ENCODE data around the gene KRTAP4-1. TPM values are rescaled to one million over a fixed set of nuclear protein-coding genes. Genes with fewer than 3 reads are reported as not detected.
A peak's percentile ranks its signal among the peaks of the same experiment; 100 is the strongest.
"Not testable (repeated sequence)": the region's sequence is repeated elsewhere in the genome, so short reads cannot be mapped to it uniquely, and the experiment has no call there.

KRTAP4-1 gene
- total RNA-seq, 1 experiment from 2014 or later: not detected

- DNase-seq (ENCODE audit: low spot score): no peak
These were observed 12.8 kb downstream of the KRTAP4-1 start for GRCh38 chr17:41171886-41172285.

DNA sequence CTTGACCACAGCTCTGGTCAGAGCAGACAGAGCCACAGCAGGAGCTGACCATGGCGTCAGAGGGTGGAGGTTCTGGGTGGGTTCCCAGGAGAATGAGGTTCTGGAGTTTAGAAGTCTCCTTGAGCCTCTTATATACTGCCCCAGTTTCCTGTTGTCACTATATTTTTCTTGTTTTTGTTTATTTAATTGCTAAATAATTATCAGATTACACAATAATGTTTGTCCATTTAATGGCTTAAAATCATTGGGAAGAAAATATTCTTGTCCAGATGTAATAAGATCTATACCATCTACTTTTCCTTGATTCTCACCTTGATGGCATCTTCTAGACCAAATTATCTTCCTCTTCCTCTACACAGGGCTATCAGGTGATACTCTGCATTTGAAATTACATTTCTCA, 16.6 kb downstream of the KRTAP4-1 start, which contains the start of gene KRTAP4-3:
Gene KRTAP4-3, minus strand, starts transcription at position 101 of the 400 bp plus-strand sequence. Its CDS starts 49 bp downstream, at position 52.
- no peak for DNase-seq (ENCODE audit: low spot score)

DNA sequence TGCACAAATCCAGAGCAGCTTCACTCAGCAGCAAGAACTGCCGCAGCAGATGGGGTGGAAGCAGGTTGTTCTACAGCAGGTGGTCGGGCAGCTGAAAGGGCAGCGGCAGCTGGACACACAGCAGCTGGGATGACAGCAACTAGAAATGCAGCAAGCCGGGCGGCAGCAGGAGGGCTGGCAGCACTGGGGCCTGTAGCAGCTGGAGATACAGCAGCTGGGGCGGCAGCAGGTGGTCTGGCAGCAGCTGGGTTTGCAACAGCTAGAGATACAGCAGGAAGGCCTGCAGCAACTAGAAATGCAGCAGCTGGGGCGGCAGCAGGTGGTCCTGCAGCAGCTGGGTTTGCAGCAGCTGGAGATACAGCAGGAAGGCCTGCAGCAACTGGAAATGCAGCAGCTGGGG, 17.1 kb downstream of the KRTAP4-1 start:
- DNase-seq (ENCODE audit: low spot score): no peak

GRCh38 chr17:41163828-41164227, 20.9 kb downstream of the KRTAP4-1 start:
- DNase-seq (ENCODE audit: low spot score): no peak

DNA sequence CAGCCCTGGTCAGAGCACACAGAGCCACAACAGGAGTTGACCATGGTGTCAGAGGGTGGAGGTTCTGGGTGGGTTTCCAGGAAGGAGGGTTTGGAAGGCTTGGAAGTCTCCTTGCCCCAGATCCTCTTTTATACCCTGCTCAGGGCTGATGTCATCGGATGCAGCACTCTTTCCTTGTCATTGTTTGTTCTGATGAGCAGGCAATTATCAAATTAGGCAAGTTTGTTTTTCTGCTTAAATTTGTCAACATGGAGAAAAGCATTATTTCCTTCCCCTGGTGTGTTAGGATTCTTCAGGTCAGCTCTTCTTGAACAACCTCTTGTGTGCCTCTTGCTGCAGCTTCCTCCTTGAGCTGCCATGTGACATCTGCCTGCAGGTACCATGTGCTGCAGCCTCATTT, 24.1 kb downstream of the KRTAP4-1 start, which contains the start of gene KRTAP4-4:
Gene KRTAP4-4, minus strand, starts transcription at position 101 of the 400 bp plus-strand sequence. Its CDS starts 57 bp downstream, at position 44.
- DNase-seq (ENCODE audit: low spot score): no peak

GRCh38 chr17:41160190-41160589, 24.5 kb downstream of the KRTAP4-1 start:
- not testable (repeated sequence) for DNase-seq (ENCODE audit: low spot score)

- no peak for DNase-seq (ENCODE audit: low spot score)
These were observed 30.9 kb downstream of the KRTAP4-1 start for GRCh38 chr17:41153856-41154255.

DNA sequence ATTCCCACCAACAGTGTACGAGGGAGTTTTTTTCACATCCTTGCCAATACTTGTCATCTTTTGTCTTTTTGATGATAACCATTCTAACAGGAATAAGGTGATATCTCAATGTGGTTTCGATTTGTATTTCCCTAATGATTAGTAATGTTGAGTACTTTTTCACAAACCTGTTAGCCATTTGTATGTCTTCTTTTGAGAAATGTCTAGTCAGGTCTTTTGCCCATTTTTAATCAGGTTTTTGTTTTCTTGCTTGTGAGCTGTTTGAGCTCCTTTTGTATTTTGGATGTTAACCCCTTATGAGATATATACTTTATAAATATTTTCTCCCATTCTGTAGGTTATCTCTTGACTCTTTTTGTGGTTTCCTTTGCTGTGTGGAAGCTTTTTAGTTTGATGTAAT, 33.2 kb downstream of the KRTAP4-1 start:
- no peak for DNase-seq (ENCODE audit: low spot score)

- DNase-seq (ENCODE audit: low spot score): no peak
These were observed 34.7 kb downstream of the KRTAP4-1 start for GRCh38 chr17:41150026-41150425.

- no peak for DNase-seq (ENCODE audit: low spot score)
These were observed 35.1 kb downstream of the KRTAP4-1 start, which contains the start of gene KRTAP4-5 for GRCh38 chr17:41149652-41149985. KRTAP4-5 (minus strand) TSS chr17:41149825; CDS start chr17:41149767, 58 bp downstream.

GRCh38 chr17:41148971-41149651, 35.6 kb downstream of the KRTAP4-1 start:
- not testable (repeated sequence) for DNase-seq (ENCODE audit: low spot score)

GRCh38 chr17:41147531-41148204, 37.0 kb downstream of the KRTAP4-1 start:
- DNase-seq (ENCODE audit: low spot score): no peak

GRCh38 chr17:41145261-41145660, 39.5 kb downstream of the KRTAP4-1 start:
- DNase-seq (ENCODE audit: low spot score): no peak

DNA sequence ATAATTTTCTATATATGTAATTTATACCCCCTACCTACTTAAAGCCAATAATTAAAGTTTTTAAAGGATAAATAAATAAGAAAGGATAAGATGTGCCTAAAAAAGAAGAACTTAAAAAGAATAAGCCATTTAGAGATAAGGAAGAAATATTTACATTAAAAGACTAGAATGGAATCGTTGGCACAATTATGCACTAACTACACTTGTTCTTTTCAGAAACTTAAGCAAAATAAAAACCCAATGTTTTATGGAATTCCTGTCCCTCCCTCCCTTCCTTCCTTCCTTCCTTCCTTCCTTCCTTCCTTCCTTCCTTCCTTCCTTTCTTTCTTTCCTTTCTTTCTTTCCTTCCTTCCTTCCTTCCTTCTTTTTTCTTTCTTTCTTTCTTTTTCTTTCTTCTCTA, 39.9 kb downstream of the KRTAP4-1 start:
- no peak for DNase-seq (ENCODE audit: low spot score)

DNA sequence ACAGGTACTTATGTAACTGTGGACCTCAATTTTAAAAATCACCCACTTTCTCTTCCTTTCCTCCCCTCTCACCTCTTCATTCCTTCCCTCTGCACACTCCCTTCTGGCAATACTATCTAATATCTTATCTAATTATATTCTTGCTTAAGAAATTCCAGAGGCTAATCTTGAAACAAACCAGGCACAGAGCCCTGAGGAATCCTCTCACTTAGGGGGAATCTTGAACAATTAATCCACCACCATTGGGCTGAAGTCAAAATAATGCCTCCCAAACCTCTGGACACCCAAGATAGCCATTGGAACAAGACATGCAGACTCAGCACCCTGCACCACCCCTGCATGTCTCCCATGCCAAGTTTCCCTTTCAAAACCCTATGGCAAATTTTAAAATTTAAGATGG, 43.4 kb downstream of the KRTAP4-1 start:
- no peak for DNase-seq (ENCODE audit: low spot score)

GRCh38 chr17:41140360-41141131, 44.2 kb downstream of the KRTAP4-1 start, which contains the start of gene KRTAP4-6:
KRTAP4-6 (minus strand) TSS chr17:41140544; CDS start chr17:41140487, 57 bp downstream.
- DNase-seq (ENCODE audit: low spot score): peak; percentile 53

- not testable (repeated sequence) for DNase-seq (ENCODE audit: low spot score)
These were observed 44.8 kb downstream of the KRTAP4-1 start for GRCh38 chr17:41139865-41140264.

Other genes starting within 250 kb of the KRTAP4-1 start
- gene KRT23, start 247.3 kb downstream of the KRTAP4-1 start, total RNA-seq (2014; rRNA removed; shearing (Covaris generic)): not detected in 2 replicates
- gene KRT39, start 218.0 kb downstream of the KRTAP4-1 start, total RNA-seq (2014; rRNA removed; shearing (Covaris generic)): not detected in 2 replicates
- gene KRT40, start 200.6 kb downstream of the KRTAP4-1 start, total RNA-seq (2014; rRNA removed; shearing (Covaris generic)): not detected in 2 replicates
- gene KRTAP3-3, start 190.7 kb downstream of the KRTAP4-1 start, total RNA-seq (2014; rRNA removed; shearing (Covaris generic)): not detected in 2 replicates
- gene KRTAP3-2, start 185.0 kb downstream of the KRTAP4-1 start, total RNA-seq (2014; rRNA removed; shearing (Covaris generic)): not detected in 2 replicates
- gene KRTAP3-1, start 175.8 kb downstream of the KRTAP4-1 start, total RNA-seq (2014; rRNA removed; shearing (Covaris generic)): not detected in 2 replicates
- gene KRTAP1-5, start 157.7 kb downstream of the KRTAP4-1 start, total RNA-seq (2014; rRNA removed; shearing (Covaris generic)): not detected in 2 replicates
- gene KRTAP1-4, start 154.7 kb downstream of the KRTAP4-1 start, total RNA-seq (2014; rRNA removed; shearing (Covaris generic)): not detected in 2 replicates
- not detected in 2 replicates for gene KRTAP1-3, start 150.0 kb downstream of the KRTAP4-1 start, total RNA-seq (2014; rRNA removed; shearing (Covaris generic))
- not detected in 2 replicates for gene KRTAP1-1, start 143.5 kb downstream of the KRTAP4-1 start, total RNA-seq (2014; rRNA removed; shearing (Covaris generic))
- not detected in 2 replicates for gene KRTAP2-1, start 137.6 kb downstream of the KRTAP4-1 start, total RNA-seq (2014; rRNA removed; shearing (Covaris generic))
- gene KRTAP2-2, start 129.7 kb downstream of the KRTAP4-1 start, total RNA-seq (2014; rRNA removed; shearing (Covaris generic)): not detected in 2 replicates
- gene KRTAP2-3, start 124.8 kb downstream of the KRTAP4-1 start, total RNA-seq (2014; rRNA removed; shearing (Covaris generic)): 0.69 and 1.00 TPM in 2 replicates
- gene KRTAP2-4, start 119.0 kb downstream of the KRTAP4-1 start, total RNA-seq (2014; rRNA removed; shearing (Covaris generic)): not detected in 2 replicates
- gene KRTAP4-7, start 100.8 kb downstream of the KRTAP4-1 start, total RNA-seq (2014; rRNA removed; shearing (Covaris generic)): not detected in 2 replicates
- not detected in 2 replicates for gene KRTAP4-8, start 86.8 kb downstream of the KRTAP4-1 start, total RNA-seq (2014; rRNA removed; shearing (Covaris generic))
- not detected in 2 replicates for gene KRTAP4-16, start 82.7 kb downstream of the KRTAP4-1 start, total RNA-seq (2014; rRNA removed; shearing (Covaris generic))
- gene KRTAP4-9, start 79.5 kb downstream of the KRTAP4-1 start, total RNA-seq (2014; rRNA removed; shearing (Covaris generic)): 0.22 TPM in 1 of 2 replicates, not detected in the other
- not detected in 2 replicates for gene KRTAP4-11, start 66.5 kb downstream of the KRTAP4-1 start, total RNA-seq (2014; rRNA removed; shearing (Covaris generic))
- gene KRTAP4-12, start 60.7 kb downstream of the KRTAP4-1 start, total RNA-seq (2014; rRNA removed; shearing (Covaris generic)): not detected in 2 replicates
- gene KRTAP4-6, start 44.4 kb downstream of the KRTAP4-1 start, total RNA-seq (2014; rRNA removed; shearing (Covaris generic)): not detected in 2 replicates
- not detected in 2 replicates for gene KRTAP4-5, start 35.1 kb downstream of the KRTAP4-1 start, total RNA-seq (2014; rRNA removed; shearing (Covaris generic))
- gene KRTAP4-4, start 24.2 kb downstream of the KRTAP4-1 start, total RNA-seq (2014; rRNA removed; shearing (Covaris generic)): not detected in 2 replicates
- not detected in 2 replicates for gene KRTAP4-3, start 16.7 kb downstream of the KRTAP4-1 start, total RNA-seq (2014; rRNA removed; shearing (Covaris generic))
- not detected in 2 replicates for gene KRTAP4-2, start 6.7 kb downstream of the KRTAP4-1 start, total RNA-seq (2014; rRNA removed; shearing (Covaris generic))
- not detected in 2 replicates for gene KRTAP9-1, start 5.0 kb upstream of the KRTAP4-1 start, total RNA-seq (2014; rRNA removed; shearing (Covaris generic))
- not detected in 2 replicates for gene KRTAP9-2, start 41.7 kb upstream of the KRTAP4-1 start, total RNA-seq (2014; rRNA removed; shearing (Covaris generic))
- not detected in 2 replicates for gene KRTAP9-3, start 47.5 kb upstream of the KRTAP4-1 start, total RNA-seq (2014; rRNA removed; shearing (Covaris generic))
- not detected in 2 replicates for gene KRTAP9-8, start 53.1 kb upstream of the KRTAP4-1 start, total RNA-seq (2014; rRNA removed; shearing (Covaris generic))
- gene KRTAP9-4, start 64.8 kb upstream of the KRTAP4-1 start, total RNA-seq (2014; rRNA removed; shearing (Covaris generic)): not detected in 2 replicates
- not detected in 2 replicates for gene KRTAP9-9, start 70.5 kb upstream of the KRTAP4-1 start, total RNA-seq (2014; rRNA removed; shearing (Covaris generic))
- not detected in 2 replicates for gene KRTAP9-6, start 80.5 kb upstream of the KRTAP4-1 start, total RNA-seq (2014; rRNA removed; shearing (Covaris generic))
- gene KRTAP9-7, start 90.8 kb upstream of the KRTAP4-1 start, total RNA-seq (2014; rRNA removed; shearing (Covaris generic)): not detected in 2 replicates
- 0.16 TPM in 1 of 2 replicates, not detected in the other for gene KRTAP29-1, start 117.9 kb upstream of the KRTAP4-1 start, total RNA-seq (2014; rRNA removed; shearing (Covaris generic))
- gene KRTAP16-1, start 124.4 kb upstream of the KRTAP4-1 start, total RNA-seq (2014; rRNA removed; shearing (Covaris generic)): not detected in 2 replicates
- gene KRTAP17-1, start 130.8 kb upstream of the KRTAP4-1 start, total RNA-seq (2014; rRNA removed; shearing (Covaris generic)): not detected in 2 replicates
- gene KRT33A, start 165.9 kb upstream of the KRTAP4-1 start, total RNA-seq (2014; rRNA removed; shearing (Covaris generic)): not detected in 2 replicates
- gene KRT33B, start 184.9 kb upstream of the KRTAP4-1 start, total RNA-seq (2014; rRNA removed; shearing (Covaris generic)): not detected in 2 replicates
- gene KRT34, start 197.4 kb upstream of the KRTAP4-1 start, total RNA-seq (2014; rRNA removed; shearing (Covaris generic)): 0.31 and 1.1 TPM in 2 replicates
- gene KRT31, start 212.7 kb upstream of the KRTAP4-1 start, total RNA-seq (2014; rRNA removed; shearing (Covaris generic)): not detected in 2 replicates
- gene KRT37, start 239.7 kb upstream of the KRTAP4-1 start, total RNA-seq (2014; rRNA removed; shearing (Covaris generic)): not detected in 2 replicates

All from A172 (cell line).